Stimulated activated CD8-positive, alpha-beta memory T cell treated with anti-CD3 and anti-CD28 coated beads, Interleukin-2, amount 100 ng/mL, for 1 hour (primary cell): ENCODE results near the gene STUM.
"Not testable (repeated sequence)": the region's sequence is repeated elsewhere in the genome, so short reads cannot be mapped to it uniquely, and the experiment has no call there.

Experiments
- DNase-seq, 2 donors: peaks; one replicate each; pipeline ENCODE4 v3.0.0-alpha.2; 2020; ENCODE audit warnings: low read depth in 2 of 2

Gene STUM

GRCh38 chr1:226638608-226639007 lies 90.0 kb downstream of the STUM start:
- no peak for DNase-seq

- DNase-seq = not testable (repeated sequence)
Observed at GRCh38 chr1:226639206-226639605, 90.6 kb downstream of the STUM start.

GRCh38 chr1:226639631-226640061 lies 91.1 kb downstream of the STUM start:
- no peak for DNase-seq

GRCh38 chr1:226640321-226641136 lies 92.0 kb downstream of the STUM start:
- no peak for DNase-seq

GRCh38 chr1:226641671-226642231 lies 93.2 kb downstream of the STUM start:
- DNase-seq = no peak

- no peak for DNase-seq
Observed at GRCh38 chr1:226642421-226642820, 93.9 kb downstream of the STUM start.

GRCh38 chr1:226643177-226643576 lies 94.6 kb downstream of the STUM start:
- DNase-seq = peak in 1 of 2 donors; percentile 44

GRCh38 chr1:226643611-226644540 lies 95.3 kb downstream of the STUM start:
- no peak for DNase-seq

- DNase-seq = no peak
Observed at GRCh38 chr1:226644541-226645176, 96.1 kb downstream of the STUM start.

- DNase-seq = no peak
Observed at GRCh38 chr1:226645279-226645976, 96.9 kb downstream of the STUM start.

- no peak for DNase-seq
Observed at GRCh38 chr1:226646026-226646869, 97.7 kb downstream of the STUM start.

GRCh38 chr1:226646870-226647449 lies 98.4 kb downstream of the STUM start:
- DNase-seq = no peak

- DNase-seq = no peak
Observed at GRCh38 chr1:226647719-226648118, 99.2 kb downstream of the STUM start.

GRCh38 chr1:226648421-226648820 lies 99.9 kb downstream of the STUM start:
- no peak for DNase-seq

- no peak for DNase-seq
Observed at GRCh38 chr1:226649244-226649643, 100.7 kb downstream of the STUM start.

- DNase-seq = no peak
Observed at GRCh38 chr1:226649780-226650179, 101.2 kb downstream of the STUM start.

GRCh38 chr1:226650236-226650841 lies 101.8 kb downstream of the STUM start:
- DNase-seq = no peak

GRCh38 chr1:226651041-226651731 lies 102.6 kb downstream of the STUM start:
- DNase-seq = no peak

GRCh38 chr1:226651732-226652105 lies 103.2 kb downstream of the STUM start:
- no peak for DNase-seq
